Cardiac atrium fibroblast (primary cell): ENCODE measurements around the gene RTN4. TPM values are rescaled to one million over a fixed set of nuclear protein-coding genes. Genes with fewer than 3 reads are reported as not detected.

Source experiments
- total RNA-seq: library from RNA; depleted of rRNA; stranded (reverse); fragments of >200 nt; gene quantifications from 2 replicates; pipeline ENCODE4 v1.2.3, GENCODE V29; 2015

Gene RTN4
- total RNA-seq = 236 and 280 TPM in 2 replicates

DNA sequence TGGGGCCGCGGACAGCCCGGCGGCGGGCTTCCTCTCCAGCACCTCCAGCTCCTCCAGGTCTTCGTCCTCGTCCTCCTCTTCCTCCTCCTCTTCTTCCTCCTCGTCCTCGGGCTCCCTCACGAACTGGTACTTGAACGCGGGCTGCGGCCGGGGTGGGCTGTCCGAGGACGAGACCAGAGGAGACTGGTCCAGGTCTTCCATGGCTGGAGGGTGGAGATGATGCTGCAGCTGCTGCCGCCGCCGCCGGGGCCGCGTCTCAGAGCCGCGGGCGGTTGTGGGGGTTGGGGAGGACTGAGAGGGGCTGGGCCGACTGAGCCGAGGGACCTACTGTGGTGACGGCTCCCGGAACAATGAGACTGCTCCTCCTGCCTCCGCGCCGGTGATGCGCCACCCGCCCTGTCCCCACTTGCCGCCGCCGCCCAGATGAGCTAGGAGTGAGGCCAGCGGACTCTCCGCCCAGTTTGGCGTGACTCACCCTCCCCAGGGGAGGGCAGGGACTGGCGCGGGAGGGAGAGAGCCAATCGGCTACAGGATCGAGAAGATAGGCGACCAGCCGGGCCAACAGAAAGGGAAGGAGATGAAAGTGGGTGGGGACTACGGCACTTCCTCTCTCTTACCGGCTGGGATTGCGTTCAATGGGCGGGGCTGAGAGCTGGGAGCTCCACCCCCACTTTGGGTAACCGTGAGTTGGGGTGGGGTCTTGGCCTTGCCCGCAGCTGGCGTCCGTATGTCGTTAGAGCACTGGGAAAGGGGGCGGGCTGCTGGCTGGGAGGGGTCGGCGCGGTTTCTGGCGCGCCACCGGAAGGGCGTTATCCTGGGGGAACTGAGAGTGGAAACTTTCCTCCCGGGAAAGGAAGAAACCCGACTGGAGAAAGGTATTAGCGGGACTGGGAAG, at the start of gene RTN4:
TSS of gene RTN4 (minus strand) at position 352 of the 895 bp plus-strand sequence. CDS start at position 201, 151 bp downstream.

Other genes with a start within 250 kb of the RTN4 start
- 6.2 TPM in 1 of 2 replicates, not detected in the other for gene CLHC1, start 181.8 kb upstream of the RTN4 start, total RNA-seq
- 1,586 and 1,702 TPM in 2 replicates for gene RPS27A, start 182.2 kb upstream of the RTN4 start, total RNA-seq
- gene MTIF2, start 218.8 kb upstream of the RTN4 start, total RNA-seq = 13.7 and 26.1 TPM in 2 replicates